HG03175 (cell line): ENCODE results near the gene PYCR2.
A peak's percentile ranks its signal among the peaks of the same experiment; 100 is the strongest.
"Not testable (repeated sequence)": the region's sequence is repeated elsewhere in the genome, so short reads cannot be mapped to it uniquely, and the experiment has no call there.

Experiments
- ATAC-seq: cut with Tn5 transposase; IDR thresholded peaks from one replicate; pipeline ENCODE4 v1.9.1; 2021; ENCODE audit warnings: mild to moderate bottlenecking, moderate library complexity; ENCODE audit not compliant: unreplicated experiment

PYCR2 gene

GRCh38 chr1:225943582-225943981 is 19.5 kb upstream of the PYCR2 start:
- ATAC-seq = no peak

GRCh38 chr1:225942574-225942973 is 18.5 kb upstream of the PYCR2 start:
- ATAC-seq = peak; percentile 87

GRCh38 chr1:225941942-225942222 is 17.8 kb upstream of the PYCR2 start:
- no peak for ATAC-seq

GRCh38 chr1:225941187-225941941 is 17.3 kb upstream of the PYCR2 start, which contains the start of gene LEFTY2:
Gene LEFTY2 (minus strand): TSS chr1:225941220. CDS start chr1:225941140, 80 bp downstream.
- no peak for ATAC-seq

- ATAC-seq = no peak
These were observed 16.5 kb upstream of the PYCR2 start for GRCh38 chr1:225940385-225941151.

- ATAC-seq = not testable (repeated sequence)
These were observed 15.9 kb upstream of the PYCR2 start for GRCh38 chr1:225939939-225940310.

GRCh38 chr1:225939097-225939938 is 15.3 kb upstream of the PYCR2 start:
- ATAC-seq = not testable (repeated sequence)

- no peak for ATAC-seq
These were observed 13.3 kb upstream of the PYCR2 start for GRCh38 chr1:225937048-225937968.

GRCh38 chr1:225936523-225936922 is 12.5 kb upstream of the PYCR2 start:
- no peak for ATAC-seq

- not testable (repeated sequence) for ATAC-seq
These were observed 12.0 kb upstream of the PYCR2 start for GRCh38 chr1:225936086-225936485.

- no peak for ATAC-seq
These were observed 10.7 kb upstream of the PYCR2 start for GRCh38 chr1:225934711-225935110.

GRCh38 chr1:225933072-225933471 is 9.0 kb upstream of the PYCR2 start:
- no peak for ATAC-seq

GRCh38 chr1:225931270-225932136 is 7.5 kb upstream of the PYCR2 start:
- ATAC-seq = no peak

- no peak for ATAC-seq
These were observed 6.5 kb upstream of the PYCR2 start for GRCh38 chr1:225930566-225930965.

GRCh38 chr1:225929462-225929861 is 5.4 kb upstream of the PYCR2 start:
- ATAC-seq = not testable (repeated sequence)

- ATAC-seq = no peak
These were observed 4.4 kb upstream of the PYCR2 start for GRCh38 chr1:225928186-225929175.

- no peak for ATAC-seq
These were observed 2.6 kb upstream of the PYCR2 start for GRCh38 chr1:225926551-225927113.

GRCh38 chr1:225923381-225923691 is 714 bp downstream of the PYCR2 start:
- ATAC-seq = no peak
